ENCODE data around the gene KL.

The KL gene

GRCh38 chr13:33111414-33112110 lies 95.3 kb downstream of the KL start:
- no peak for DNase-seq (ENCODE audit: low spot score)

- DNase-seq (ENCODE audit: low spot score): no peak
Measured at GRCh38 chr13:33112766-33113165, 96.5 kb downstream of the KL start.

GRCh38 chr13:33114146-33114545 lies 97.9 kb downstream of the KL start:
- DNase-seq (ENCODE audit: low spot score): no peak

- DNase-seq (ENCODE audit: low spot score): no peak
Measured at GRCh38 chr13:33115274-33115673, 99.1 kb downstream of the KL start.
